Measurements from ENCODE around the gene SLC6A3. TPM values are rescaled to one million over a fixed set of nuclear protein-coding genes. Genes with fewer than 3 reads are reported as not detected.

The SLC6A3 gene
- total RNA-seq, 1 donor from 2014 or later: not detected

GRCh38 chr5:1444361-1445189 is 665 bp downstream of the SLC6A3 start:
- DNase-seq (ENCODE audit: low read depth): no peak
- no peak overlapping the region for H3K4me3 ChIP-seq (ENCODE audit: low read depth, low read length)
- no peak for TF ChIP-seq CTCF (conservative IDR thresholded peaks at IDR 0.05; ENCODE audit: low read depth, low read length)

DNA sequence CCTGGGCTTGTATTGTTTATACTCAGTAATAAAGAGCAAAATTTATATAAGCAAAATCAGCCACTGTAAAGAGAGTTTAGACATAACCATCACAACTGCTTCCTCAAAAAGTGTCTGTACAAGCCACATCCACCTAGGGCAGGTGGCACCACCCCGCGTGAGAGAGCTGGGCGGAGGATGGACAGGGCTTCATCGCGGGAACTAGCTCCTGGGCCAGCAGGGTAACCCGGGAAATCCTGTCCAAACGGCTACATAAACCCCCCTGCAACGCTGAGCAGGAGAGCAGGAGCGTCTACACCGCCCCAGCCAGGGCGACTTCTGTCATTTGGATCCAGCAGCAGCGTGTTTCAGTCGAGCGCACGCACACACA is 1.3 kb downstream of the SLC6A3 start:
- TF ChIP-seq CTCF (conservative IDR thresholded peaks at IDR 0.05; ENCODE audit: low read depth, low read length): no peak

DNA sequence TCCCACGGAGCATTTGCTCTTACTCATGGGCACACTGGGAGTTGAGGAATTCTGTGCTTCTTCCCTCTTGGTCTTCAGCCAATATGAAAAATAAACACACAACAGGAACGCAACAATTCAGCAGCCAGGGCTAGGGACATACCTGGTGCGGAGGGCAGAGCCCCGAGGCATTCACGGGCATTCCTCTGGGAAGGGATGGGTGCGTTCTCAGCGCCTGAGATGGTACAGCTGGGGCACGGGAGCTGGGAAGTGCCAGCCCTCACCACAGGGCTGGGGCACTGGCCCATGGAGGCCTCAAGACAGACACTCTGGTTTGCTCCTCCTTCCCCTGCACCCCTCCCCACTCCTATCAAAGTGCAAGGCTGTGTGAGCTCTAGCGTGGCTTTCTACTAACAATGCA is 2.1 kb downstream of the SLC6A3 start:
- DNase-seq (ENCODE audit: low read depth): no peak
- no peak overlapping the region for H3K4me3 ChIP-seq (ENCODE audit: low read depth, low read length)
- no peak for TF ChIP-seq CTCF (conservative IDR thresholded peaks at IDR 0.05; ENCODE audit: low read depth, low read length)

More for the DNA sequence above, 1.3 kb downstream of the SLC6A3 start:
- no peak for DNase-seq (ENCODE audit: low read depth)
- H3K4me3 ChIP-seq (ENCODE audit: low read depth, low read length): no peak overlapping the region

DNA sequence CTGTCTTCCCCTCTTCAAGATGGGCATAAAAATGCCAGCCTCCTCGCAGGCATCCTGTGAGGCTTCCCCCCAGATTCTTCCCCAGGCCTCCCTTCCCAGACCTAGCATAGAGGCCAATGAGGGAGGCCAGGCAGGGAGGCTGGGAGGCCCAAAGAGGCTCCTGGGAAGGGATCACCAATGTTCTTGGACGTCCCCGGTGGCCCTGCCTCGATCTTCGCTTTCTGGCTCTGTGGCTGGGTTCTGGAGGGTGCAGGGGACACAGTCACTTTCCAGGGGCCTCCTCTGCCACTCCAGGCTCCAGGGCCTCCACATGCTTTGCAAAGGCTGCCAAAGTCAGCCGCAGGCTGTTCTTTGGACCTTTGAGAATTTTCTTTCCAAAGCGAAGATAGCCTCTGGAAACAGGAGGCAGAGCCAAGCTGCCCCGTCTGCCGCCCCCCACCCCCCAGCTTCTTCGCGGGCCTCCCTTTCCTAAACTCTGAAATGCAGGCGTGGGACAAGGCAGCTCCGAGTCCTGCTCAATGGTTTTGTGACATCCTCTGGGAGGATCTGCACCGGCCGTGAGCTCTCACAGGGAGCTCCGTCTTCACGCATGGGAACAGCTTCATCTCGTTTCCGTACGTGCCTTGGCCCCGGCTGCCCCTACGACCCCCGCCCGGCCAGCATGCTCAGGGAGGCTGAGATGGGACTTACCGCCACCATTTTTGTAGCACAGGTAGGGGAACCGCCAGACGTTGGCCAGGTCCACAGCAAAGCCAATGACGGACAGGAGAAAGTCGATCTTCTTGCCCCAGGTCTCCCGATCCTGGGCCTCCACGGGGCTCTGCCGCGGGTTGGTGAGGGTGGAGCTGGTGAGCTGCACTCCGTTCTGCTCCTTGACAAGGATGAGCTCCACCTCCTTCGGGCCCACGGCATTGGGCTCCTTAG is 2.8 kb downstream of the SLC6A3 start:
- no peak for DNase-seq (ENCODE audit: low read depth)
- no peak for TF ChIP-seq CTCF (conservative IDR thresholded peaks at IDR 0.05; ENCODE audit: low read depth, low read length)
- H3K4me3 ChIP-seq (ENCODE audit: low read depth, low read length): no peak overlapping the region

- H3K4me3 ChIP-seq (ENCODE audit: low read depth, low read length): no peak overlapping the region
- TF ChIP-seq CTCF (conservative IDR thresholded peaks at IDR 0.05; ENCODE audit: low read depth, low read length): no peak
- DNase-seq (ENCODE audit: low read depth): no peak
These were observed 3.9 kb downstream of the SLC6A3 start for GRCh38 chr5:1441166-1441865.

GRCh38 chr5:1440098-1440493 is 5.1 kb downstream of the SLC6A3 start:
- H3K4me3 ChIP-seq (ENCODE audit: low read depth, low read length): no peak overlapping the region
- DNase-seq (ENCODE audit: low read depth): no peak
- no peak for TF ChIP-seq CTCF (conservative IDR thresholded peaks at IDR 0.05; ENCODE audit: low read depth, low read length)
